Mesenteric fat pad (tissue), 1 donor: Measurements from ENCODE around the gene CCDC136. TPM values are rescaled to one million over a fixed set of nuclear protein-coding genes. Genes with fewer than 3 reads are reported as not detected.

Experiments used
- DNase-seq: peaks from one replicate; pipeline ENCODE4 v3.0.0-alpha.2; 2020; ENCODE audit warnings: low spot score
- total RNA-seq: library from RNA; stranded (reverse); fragmentation: NEBNext Ultra II Directional; extraction: Animal tissue kit (Norgen Biotek cat#: 25700); gene quantifications from one replicate; pipeline ENCODE4 v1.2.1, GENCODE V29; 2021
- donor health status: DM: yes; HTN: yes; CAD: no.

The CCDC136 gene
- total RNA-seq, 1 donor from 2014 or later, result 6.8 TPM

GRCh38 chr7:128804484-128804883 is 12.7 kb downstream of the CCDC136 start:
- DNase-seq, result no peak

DNA sequence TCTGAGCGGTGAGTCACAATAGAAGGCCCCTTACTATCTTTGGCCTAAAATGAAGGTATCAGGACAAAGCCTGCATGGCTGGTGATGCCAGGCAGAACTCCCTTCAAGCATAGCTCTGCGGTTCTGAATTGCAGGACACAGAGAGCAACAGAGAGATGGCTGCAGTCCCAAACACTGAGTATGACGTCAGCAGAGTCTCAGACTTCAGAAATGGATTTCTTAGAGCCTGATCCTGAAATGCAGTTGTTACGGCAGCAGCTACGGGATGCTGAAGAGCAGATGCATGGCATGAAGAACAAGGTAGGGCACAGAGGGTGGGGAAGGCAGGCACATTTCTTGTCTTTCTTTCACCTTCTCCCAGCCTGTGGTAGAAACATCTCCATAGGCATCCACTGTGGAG is 13.5 kb downstream of the CCDC136 start:
- DNase-seq, result no peak

DNA sequence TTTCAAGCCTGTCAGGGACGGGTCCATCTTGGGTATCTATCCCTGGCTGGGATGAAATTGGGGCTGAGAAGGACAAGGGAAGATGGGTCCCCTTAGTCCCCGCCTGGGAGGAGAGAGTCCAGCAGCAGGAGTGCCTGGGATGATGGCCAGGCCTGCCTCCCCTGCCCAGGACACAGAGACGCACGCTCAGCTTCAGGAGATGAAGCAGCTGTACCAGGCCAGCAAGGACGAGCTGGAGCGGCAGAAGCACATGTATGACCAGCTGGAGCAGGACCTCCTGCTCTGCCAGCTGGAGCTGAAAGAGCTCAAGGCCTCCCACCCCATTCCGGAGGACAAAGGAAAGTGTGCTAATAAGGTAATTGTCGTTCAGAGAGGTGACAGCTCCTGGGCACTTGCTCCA is 15.4 kb downstream of the CCDC136 start:
- no peak for DNase-seq

- DNase-seq, result no peak
Measured at GRCh38 chr7:128809363-128809762, 17.6 kb downstream of the CCDC136 start.

GRCh38 chr7:128810473-128810872 is 18.7 kb downstream of the CCDC136 start:
- DNase-seq, result no peak

GRCh38 chr7:128810997-128811396 is 19.2 kb downstream of the CCDC136 start:
- DNase-seq, result no peak

GRCh38 chr7:128811631-128812430 is 20.1 kb downstream of the CCDC136 start:
- no peak for DNase-seq

- DNase-seq, result no peak
Measured at GRCh38 chr7:128812514-128813168, 20.9 kb downstream of the CCDC136 start.

DNA sequence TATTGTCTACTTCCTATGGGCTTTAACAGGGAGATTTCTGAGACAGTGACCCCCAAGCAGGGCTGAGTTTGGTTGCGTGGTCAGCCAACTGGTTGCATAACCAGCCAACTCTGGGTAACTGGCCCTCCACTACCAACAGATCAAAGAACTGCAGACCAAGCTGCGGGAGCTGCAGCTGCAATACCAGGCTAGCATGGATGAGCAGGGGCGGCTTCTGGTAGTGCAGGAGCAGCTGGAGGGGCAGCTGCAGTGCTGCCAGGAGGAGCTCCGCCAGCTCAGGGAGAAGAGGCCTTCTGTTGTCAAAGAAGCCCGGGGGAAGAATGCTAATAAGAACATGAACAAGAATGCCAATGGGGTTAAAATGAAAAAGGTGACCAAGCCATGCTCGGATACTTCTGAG is 22.7 kb downstream of the CCDC136 start:
- no peak for DNase-seq

- DNase-seq, result no peak
Measured at GRCh38 chr7:128815289-128815942, 23.6 kb downstream of the CCDC136 start.

GRCh38 chr7:128818694-128819093 is 26.9 kb downstream of the CCDC136 start:
- no peak for DNase-seq

GRCh38 chr7:128821724-128822123 is 30.0 kb downstream of the CCDC136 start:
- no peak for DNase-seq

DNA sequence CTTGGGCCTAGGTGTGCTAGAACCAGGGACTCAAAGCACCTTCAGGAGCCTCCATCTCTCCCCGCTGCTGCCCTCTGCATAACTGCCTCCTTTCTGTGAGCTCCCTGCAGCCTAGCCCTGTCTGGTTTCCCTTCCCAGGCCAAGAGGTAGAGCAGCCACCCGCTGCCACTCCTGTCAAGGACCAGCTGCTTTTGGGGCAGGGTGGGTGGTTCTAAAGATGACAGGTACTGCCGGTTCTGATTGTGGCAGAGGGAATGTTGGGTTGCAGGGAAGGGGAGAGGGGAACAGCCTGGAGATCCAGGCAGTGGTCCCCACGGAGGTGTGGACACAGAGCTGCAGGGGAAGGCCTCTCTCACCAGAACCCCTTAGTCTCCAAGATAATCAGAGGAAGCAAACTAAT is 34.7 kb downstream of the CCDC136 start:
- DNase-seq, result no peak

DNA sequence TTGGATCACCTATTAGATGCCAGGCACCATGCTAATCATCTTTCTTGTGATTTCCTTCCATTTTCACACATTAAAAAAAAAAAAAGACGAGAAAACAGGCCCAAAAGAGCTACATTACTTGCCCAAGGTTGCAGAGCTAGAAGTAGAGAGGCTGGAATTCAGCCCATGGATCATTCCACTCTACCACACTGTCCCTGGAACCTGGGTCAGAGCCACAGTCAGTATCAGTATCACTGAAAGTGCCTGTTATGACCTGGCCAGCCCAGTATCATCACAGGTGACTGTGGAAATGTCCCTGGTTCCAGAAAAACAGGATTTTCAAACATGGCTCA is 35.1 kb downstream of the CCDC136 start:
- DNase-seq, result no peak

- no peak for DNase-seq
Measured at GRCh38 chr7:128827248-128827958, 35.6 kb downstream of the CCDC136 start.

- no peak for DNase-seq
Measured at GRCh38 chr7:128827971-128828711, 36.4 kb downstream of the CCDC136 start.

DNA sequence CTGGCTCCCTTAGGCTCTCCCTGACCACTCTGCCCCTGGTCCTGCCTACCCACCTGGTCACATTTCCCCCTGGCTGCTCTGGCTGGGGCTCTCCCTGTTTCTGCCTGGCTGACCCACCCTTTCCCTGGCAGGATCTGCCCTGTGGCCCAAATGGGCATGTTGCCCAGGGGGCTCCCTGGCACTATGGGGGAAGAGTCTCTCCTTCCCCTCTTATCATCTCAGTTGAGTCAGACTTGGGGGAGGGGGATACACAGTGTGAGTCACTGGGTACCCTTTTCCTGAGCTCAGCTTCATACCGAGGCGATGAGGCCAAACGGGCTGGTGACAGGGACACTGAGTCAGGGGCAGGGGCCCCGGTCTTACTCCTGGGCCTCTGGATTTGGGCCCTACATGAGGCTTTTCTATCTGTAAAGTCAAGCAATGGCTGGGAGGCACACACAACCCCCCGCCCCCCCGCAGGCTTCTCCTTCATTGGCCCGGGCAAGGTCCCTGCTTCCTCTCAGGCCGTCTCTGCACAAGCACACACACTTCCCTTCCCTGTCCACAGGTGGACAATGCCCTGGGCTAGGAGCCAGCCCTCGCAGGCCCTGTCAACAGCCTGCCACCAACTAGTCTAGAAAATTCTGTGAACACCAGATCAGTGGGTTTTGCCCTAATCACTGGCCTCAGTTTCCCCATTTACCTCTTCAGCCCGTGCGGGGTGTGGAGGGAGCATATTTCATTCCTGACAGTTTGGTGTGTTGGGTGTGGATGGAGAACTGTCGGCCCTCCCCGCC is 37.8 kb downstream of the CCDC136 start:
- peak; percentile 80 for DNase-seq

GRCh38 chr7:128830231-128831177 is 38.7 kb downstream of the CCDC136 start, which contains the start of gene FLNC:
FLNC (plus strand) TSS chr7:128830406; CDS start chr7:128830638, 232 bp downstream.
- peak; percentile 91 for DNase-seq
